Measurements from ENCODE around the gene LTB4R.

GRCh38 chr14:24335461-24336171 is 24.3 kb downstream of the LTB4R start:
- TF ChIP-seq CTCF (IDR thresholded peaks at IDR 0.05) = no peak
- TF ChIP-seq POLR2AphosphoS5 (IDR thresholded peaks at IDR 0.05) = no peak

Data from prostate gland (tissue), 2 donors.